ENCODE measurements around the gene FNIP2.
A peak's percentile ranks its signal among the peaks of the same experiment; 100 is the strongest.
"Not testable (repeated sequence)": the region's sequence is repeated elsewhere in the genome, so short reads cannot be mapped to it uniquely, and the experiment has no call there.

Gene FNIP2

DNA sequence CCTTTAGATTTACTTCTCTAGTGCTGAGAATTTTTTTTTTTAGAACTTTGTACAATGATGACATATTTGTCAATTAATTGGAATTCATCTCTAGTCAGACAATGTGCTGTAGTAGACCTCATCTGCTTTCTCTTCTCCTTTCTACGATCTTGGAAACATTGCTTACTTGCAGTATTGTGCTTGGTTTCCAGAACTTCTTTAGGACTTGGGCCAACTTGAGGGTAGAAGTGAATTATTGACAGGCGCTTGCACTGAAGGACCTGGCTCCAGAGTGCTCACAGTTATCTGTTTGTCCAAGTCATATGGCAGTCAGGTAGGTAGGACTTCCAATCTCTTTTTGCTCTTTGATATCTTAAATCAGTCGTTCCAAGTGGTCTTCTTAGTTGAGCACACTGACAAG lies 39.6 kb downstream of the FNIP2 start:
- no peak overlapping the region for H3K4me3 ChIP-seq (ENCODE audit: control insufficient read depth, low read depth, low read length)
- TF ChIP-seq, protein P1, sequence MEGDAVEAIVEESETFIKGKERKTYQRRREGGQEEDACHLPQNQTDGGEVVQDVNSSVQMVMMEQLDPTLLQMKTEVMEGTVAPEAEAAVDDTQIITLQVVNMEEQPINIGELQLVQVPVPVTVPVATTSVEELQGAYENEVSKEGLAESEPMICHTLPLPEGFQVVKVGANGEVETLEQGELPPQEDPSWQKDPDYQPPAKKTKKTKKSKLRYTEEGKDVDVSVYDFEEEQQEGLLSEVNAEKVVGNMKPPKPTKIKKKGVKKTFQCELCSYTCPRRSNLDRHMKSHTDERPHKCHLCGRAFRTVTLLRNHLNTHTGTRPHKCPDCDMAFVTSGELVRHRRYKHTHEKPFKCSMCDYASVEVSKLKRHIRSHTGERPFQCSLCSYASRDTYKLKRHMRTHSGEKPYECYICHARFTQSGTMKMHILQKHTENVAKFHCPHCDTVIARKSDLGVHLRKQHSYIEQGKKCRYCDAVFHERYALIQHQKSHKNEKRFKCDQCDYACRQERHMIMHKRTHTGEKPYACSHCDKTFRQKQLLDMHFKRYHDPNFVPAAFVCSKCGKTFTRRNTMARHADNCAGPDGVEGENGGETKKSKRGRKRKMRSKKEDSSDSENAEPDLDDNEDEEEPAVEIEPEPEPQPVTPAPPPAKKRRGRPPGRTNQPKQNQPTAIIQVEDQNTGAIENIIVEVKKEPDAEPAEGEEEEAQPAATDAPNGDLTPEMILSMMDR (conservative IDR thresholded peaks at IDR 0.05; ENCODE audit: control insufficient read depth, insufficient read depth, low read depth, low read length): no peak

DNA sequence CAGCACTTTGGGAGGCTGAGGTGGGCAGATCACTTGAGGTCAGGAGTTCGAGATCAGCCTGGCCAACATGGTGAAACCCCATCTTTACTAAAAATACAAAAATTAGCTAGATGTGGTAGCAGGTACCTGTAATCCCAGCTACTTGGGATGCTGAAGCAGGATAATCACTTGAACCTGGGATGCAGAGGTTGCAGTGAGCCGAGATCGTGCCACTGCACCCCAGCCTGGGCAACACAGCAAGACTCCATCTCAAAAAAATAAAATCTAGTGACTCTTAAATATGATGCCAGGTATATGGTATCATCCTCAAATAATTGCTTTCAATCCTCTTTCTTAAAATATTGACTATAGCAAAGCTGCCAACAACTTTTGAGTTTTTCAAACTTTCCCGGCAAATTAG lies 40.4 kb downstream of the FNIP2 start:
- DNase-seq (ENCODE audit: low read depth); H3K4me3 ChIP-seq (ENCODE audit: control insufficient read depth, low read depth, low read length): not testable (repeated sequence)

More for the DNA sequence above, 39.6 kb downstream of the FNIP2 start:
- no peak for DNase-seq (ENCODE audit: low read depth)

DNA sequence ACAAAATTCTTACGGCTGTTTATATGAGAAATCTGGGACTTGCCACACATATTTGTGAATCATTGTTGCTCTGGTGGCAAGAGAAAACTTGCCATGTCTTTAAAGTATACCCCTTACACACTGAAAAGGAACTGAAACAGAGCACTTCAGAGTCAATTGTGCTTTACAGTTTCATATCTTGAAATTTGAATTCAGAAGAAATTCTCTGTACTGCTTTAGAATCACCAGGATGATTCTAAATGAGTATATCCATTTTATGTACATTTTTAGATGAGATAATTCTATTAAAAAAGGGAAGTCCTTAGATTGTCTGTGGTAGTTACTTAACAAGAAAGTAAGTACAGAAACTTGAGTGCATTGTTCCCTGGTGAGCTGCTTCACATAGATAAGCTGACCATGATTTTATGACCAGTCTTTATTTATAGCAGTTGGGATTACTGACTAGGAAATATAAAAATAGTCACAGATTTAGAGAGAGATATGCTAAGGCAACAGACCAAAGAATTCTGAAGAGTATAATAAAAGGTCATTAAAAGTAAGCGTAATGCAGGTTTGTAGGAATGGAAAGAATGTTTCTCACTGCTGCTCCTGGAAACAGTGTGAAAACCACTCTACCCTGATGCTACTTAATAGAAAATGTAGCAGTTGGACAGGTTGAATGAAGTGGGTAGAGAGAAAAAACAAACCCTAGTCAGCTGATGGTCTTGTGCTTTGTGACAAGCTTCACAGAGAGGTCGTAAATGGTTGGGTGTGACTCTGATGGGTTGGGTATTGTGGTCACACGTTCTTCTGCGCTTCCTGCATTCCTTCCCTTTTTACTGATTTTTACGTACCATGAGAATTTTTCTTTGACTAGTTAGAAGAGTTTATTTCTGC lies 41.0 kb downstream of the FNIP2 start:
- H3K4me3 ChIP-seq (ENCODE audit: control insufficient read depth, low read depth, low read length): no peak overlapping the region
- peak; percentile 87 for DNase-seq (ENCODE audit: low read depth)
- TF ChIP-seq, protein P1 (conservative IDR thresholded peaks at IDR 0.05; ENCODE audit: control insufficient read depth, insufficient read depth, low read depth, low read length): no peak

DNA sequence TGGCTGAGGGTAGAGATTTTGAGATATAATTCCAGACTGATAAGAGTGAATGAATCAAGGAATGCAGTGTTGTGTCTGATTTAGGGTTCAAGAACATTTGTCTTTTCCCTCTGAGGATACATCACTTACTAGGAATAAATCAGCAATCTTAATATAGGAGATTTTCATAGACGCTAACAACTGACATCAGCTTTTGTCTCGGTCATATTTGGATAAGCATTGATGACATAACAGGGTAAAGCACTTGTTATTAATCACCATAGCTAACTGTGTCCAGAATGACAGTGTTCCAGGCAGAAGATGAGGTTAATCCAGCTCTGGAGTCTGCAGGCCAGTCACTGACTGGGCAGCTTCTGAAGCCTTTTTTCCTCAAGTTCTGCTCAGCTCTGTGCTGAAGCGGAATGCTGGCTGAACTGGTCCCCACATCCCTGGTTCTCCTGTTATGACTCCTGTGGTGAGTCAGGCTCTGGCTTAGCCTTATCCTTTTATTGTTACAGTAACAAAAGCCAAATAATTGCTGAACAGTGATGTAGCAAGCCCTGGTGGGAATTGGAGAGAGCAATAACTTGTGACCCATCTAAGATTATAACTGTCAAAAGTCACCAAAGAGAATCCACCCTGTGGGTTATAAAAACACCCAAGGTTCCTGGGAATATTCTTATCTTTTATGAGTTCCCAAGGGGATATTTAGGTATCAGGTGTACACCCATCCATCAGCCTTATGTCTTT lies 41.8 kb downstream of the FNIP2 start:
- TF ChIP-seq, protein P1 (conservative IDR thresholded peaks at IDR 0.05; ENCODE audit: control insufficient read depth, insufficient read depth, low read depth, low read length): no peak
- peak; percentile 99 for DNase-seq (ENCODE audit: low read depth)
- no peak overlapping the region for H3K4me3 ChIP-seq (ENCODE audit: control insufficient read depth, low read depth, low read length)

DNA sequence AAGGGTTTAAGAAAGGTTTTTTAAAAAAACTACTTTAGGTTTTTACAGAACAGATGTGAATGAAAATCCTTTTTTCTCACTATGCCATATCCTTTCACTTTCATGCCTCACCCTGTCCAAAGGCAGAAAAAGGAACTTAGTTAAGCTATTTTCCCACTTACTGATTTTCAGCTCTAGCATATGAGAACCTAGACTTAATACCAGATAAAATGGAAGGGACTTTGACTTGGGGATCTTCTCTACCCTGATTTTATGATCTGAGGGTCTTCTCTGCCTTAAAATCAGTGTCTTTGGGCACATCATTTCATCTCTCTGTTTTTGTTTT lies 42.4 kb downstream of the FNIP2 start:
- TF ChIP-seq, protein P1 (conservative IDR thresholded peaks at IDR 0.05; ENCODE audit: control insufficient read depth, insufficient read depth, low read depth, low read length): no peak
- DNase-seq (ENCODE audit: low read depth): no peak
- H3K4me3 ChIP-seq (ENCODE audit: control insufficient read depth, low read depth, low read length): no peak overlapping the region

DNA sequence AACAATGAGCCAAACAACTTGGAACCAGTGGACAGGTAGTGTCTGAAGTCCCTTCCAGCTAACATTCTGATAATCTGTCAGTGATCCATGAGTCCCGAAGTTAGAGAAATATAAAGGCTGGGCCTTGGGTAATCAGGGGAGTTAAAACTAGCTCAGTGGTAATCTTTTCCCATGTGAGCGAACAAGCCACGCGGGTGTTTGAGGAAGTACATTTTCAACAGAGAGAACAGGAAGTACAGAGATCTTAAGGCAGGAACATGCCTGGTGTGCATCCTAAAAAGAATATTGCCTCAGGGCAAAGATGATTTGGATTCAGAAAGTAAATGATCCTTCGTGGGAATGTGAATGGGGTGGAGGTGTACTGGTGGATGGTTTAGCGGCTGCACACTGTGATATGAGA lies 42.9 kb downstream of the FNIP2 start:
- no peak overlapping the region for H3K4me3 ChIP-seq (ENCODE audit: control insufficient read depth, low read depth, low read length)
- TF ChIP-seq, protein P1 (conservative IDR thresholded peaks at IDR 0.05; ENCODE audit: control insufficient read depth, insufficient read depth, low read depth, low read length): no peak
- no peak for DNase-seq (ENCODE audit: low read depth)

DNA sequence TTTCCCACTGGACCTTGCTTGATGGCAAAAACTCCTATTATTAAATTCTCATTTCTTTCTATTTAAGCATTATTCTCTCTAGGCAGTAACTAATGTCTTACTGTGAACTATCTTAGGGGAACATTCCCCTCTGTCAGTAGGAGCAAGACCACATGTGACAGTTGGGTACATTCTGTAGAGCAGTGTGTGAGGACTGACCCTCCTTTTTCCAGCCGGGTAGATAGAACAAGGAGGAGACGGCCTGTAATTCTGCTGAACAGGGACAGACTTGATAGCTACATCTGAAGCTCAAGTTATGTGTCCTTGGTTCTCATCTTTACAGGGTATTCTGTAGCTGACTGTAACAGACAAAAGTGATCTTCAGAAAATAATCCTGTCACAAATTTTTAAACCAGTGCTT lies 43.3 kb downstream of the FNIP2 start:
- TF ChIP-seq, protein P1 (conservative IDR thresholded peaks at IDR 0.05; ENCODE audit: control insufficient read depth, insufficient read depth, low read depth, low read length): no peak
- no peak for DNase-seq (ENCODE audit: low read depth)
- no peak overlapping the region for H3K4me3 ChIP-seq (ENCODE audit: control insufficient read depth, low read depth, low read length)

Data from fibroblast of mammary gland (primary cell).